HepG2 (cell line): ENCODE results near the gene DNAJC28. TPM values are rescaled to one million over a fixed set of nuclear protein-coding genes. Genes with fewer than 3 reads are reported as not detected.

Experiments used
- ATAC-seq: fragments of 200-7000 bp; cut with Tn5 transposase; 3 replicates; pipeline ENCODE4 v1.9.1; 2020; ENCODE audit warnings: mild to moderate bottlenecking, moderate library complexity
- BruUV-seq: library from RNA; stranded (reverse); fragments of 400-500 nt; replicated peaks from 2 replicates; lab custom pipeline; 2021; lab: Mats Ljungman, UMichigan
- CTCF ChIA-PET: fragments of 300-600 bp; formaldehyde crosslinking; extraction: SDS; loops from one replicate; lab custom pipeline; 2021; ENCODE audit warnings: low total read pairs, inconsistent platforms, low intra/inter-chr PET ratio; lab: Yijun Ruan, JAX
- POLR2A ChIA-PET: fragments of 350-600 bp; sonication (Branson Sonifier 250); formaldehyde crosslinking; loops from one replicate; lab custom pipeline; 2020; ENCODE audit warnings: antibody characterized with exemption, inconsistent platforms; lab: Yijun Ruan, JAX
- DNase-seq: peaks from one replicate; pipeline ENCODE4 v3.0.0-alpha.2; 2015; ENCODE audit warnings: low spot score
- FAIRE-seq: peaks from 3 replicates; lab custom pipeline; 2011; peaks lifted over from hg19 to GRCh38; lab: Jason Lieb, UNC
- H2AFZ ChIP-seq: one replicate; pipeline ENCODE4 v1.6.1; 2011; ENCODE audit warnings: low read length, inconsistent platforms
- H3K27ac ChIP-seq: fragments of 300-600 bp; 3 replicates; pipeline ENCODE4 v1.8.0; 2011; ENCODE audit warnings: mixed run types, mild to moderate bottlenecking, mixed read lengths, low read length, inconsistent platforms; ENCODE audit not compliant: insufficient read depth; ENCODE audit errors: extremely low read length
- H3K27me3 ChIP-seq, 2 experiments: fragments of 200-600 bp in 1 of 2; 2 replicates in 1 of 2; 3 replicates in 1 of 2; pipeline versions ENCODE4 v1.6.0 to v1.8.0; 2011; ENCODE audit warnings: low read length in 2 of 2, mild to moderate bottlenecking in 2 of 2, moderate library complexity in 2 of 2, inconsistent platforms in 1 of 2; ENCODE audit not compliant: insufficient read depth in 2 of 2, control insufficient read depth in 1 of 2
- H3K36me3 ChIP-seq, 2 experiments: fragments of 200-600 bp in 1 of 2; replicated peaks in 1 of 2; 2 replicates in 1 of 2; 3 replicates in 1 of 2; pipeline versions ENCODE4 v1.5.1 to v1.8.0; 2011; ENCODE audit warnings: low read length in 2 of 2, inconsistent platforms in 1 of 2; ENCODE audit not compliant: insufficient read depth in 2 of 2, control insufficient read depth in 1 of 2
- H3K4me1 ChIP-seq: 2 replicates; pipeline ENCODE4 v1.5.1; 2012; ENCODE audit warnings: low read length, inconsistent platforms; ENCODE audit not compliant: insufficient read depth
- H3K4me2 ChIP-seq: 2 replicates; pipeline ENCODE4 v1.6.0; 2011; ENCODE audit warnings: low read depth, low read length, inconsistent platforms
- H3K4me3 ChIP-seq, 3 experiments: fragments of 200-600 bp in 1 of 3; sonication (generic), shearing (Covaris generic) in 1 of 3; replicated peaks in 1 of 3; 2 replicates each; pipeline ENCODE4 v1.5.1; 2011 to 2016; ENCODE audit warnings: low read length in 3 of 3, inconsistent platforms in 2 of 3, low read depth in 2 of 3, mild to moderate bottlenecking in 2 of 3, control low read depth in 1 of 3, mixed read lengths in 1 of 3; ENCODE audit not compliant: insufficient read depth in 1 of 3
- H3K79me2 ChIP-seq: one replicate; pipeline ENCODE4 v1.6.1; 2011; ENCODE audit warnings: low read length, inconsistent platforms; ENCODE audit not compliant: insufficient read depth
- H3K9ac ChIP-seq: 2 replicates; pipeline ENCODE4 v1.6.0; 2011; ENCODE audit warnings: mild to moderate bottlenecking, low read depth, low read length, inconsistent platforms; ENCODE audit not compliant: insufficient read depth
- H3K9me3 ChIP-seq: 2 replicates; pipeline ENCODE4 v1.5.1; 2012; ENCODE audit warnings: mild to moderate bottlenecking, low read length
- H4K20me1 ChIP-seq: 2 replicates; pipeline ENCODE4 v1.6.0; 2011; ENCODE audit warnings: inconsistent platforms, mild to moderate bottlenecking, low read length, moderate library complexity; ENCODE audit not compliant: insufficient read depth
- ARID2 ChIP-seq: sonication (generic); formaldehyde crosslinking; IDR thresholded peaks from 2 replicates; pipeline ENCODE4 v1.8.1; 2022; ENCODE audit warnings: mild to moderate bottlenecking, missing genetic modification reagents, borderline replicate concordance
- GABPB1 ChIP-seq: IDR thresholded peaks from 2 replicates; pipeline ENCODE4 v1.6.1; 2016; ENCODE audit warnings: mild to moderate bottlenecking, missing genetic modification reagents, moderate library complexity, missing compliant biosample characterization
- IKZF1 ChIP-seq: fragments of 450-650 bp; IDR thresholded peaks from 2 replicates; pipeline ENCODE4 v1.7.1; 2016
- MIER3 ChIP-seq: IDR thresholded peaks from 2 replicates; pipeline ENCODE4 v1.6.1; 2016; ENCODE audit warnings: missing compliant biosample characterization, borderline replicate concordance
- MYPOP ChIP-seq: sonication (generic); formaldehyde crosslinking; IDR thresholded peaks from 2 replicates; pipeline ENCODE4 v1.8.1; 2023; ENCODE audit warnings: mild to moderate bottlenecking, moderate library complexity, missing genetic modification reagents
- SOX13 ChIP-seq, 3 experiments: fragments of 450-650 bp in 1 of 3; sonication (generic) in 1 of 3; formaldehyde crosslinking in 1 of 3; IDR thresholded peaks in 2 of 3; conservative IDR thresholded peaks in 1 of 3; 2 replicates each; pipeline versions ENCODE4 v1.5.0 to v1.6.1; 2016 to 2020; ENCODE audit warnings: antibody characterized with exemption in 1 of 3, mild to moderate bottlenecking in 1 of 3, missing compliant biosample characterization in 1 of 3, missing genetic modification reagents in 1 of 3, moderate library complexity in 1 of 3
- ZBTB46 ChIP-seq: sonication (generic); formaldehyde crosslinking; IDR thresholded peaks from 2 replicates; pipeline ENCODE4 v1.4.0; 2020; ENCODE audit warnings: mild to moderate bottlenecking, missing genetic modification reagents, borderline replicate concordance
- ZNF264 ChIP-seq: sonication (generic); formaldehyde crosslinking; IDR thresholded peaks from 2 replicates; pipeline ENCODE4 v1.4.0; 2020; ENCODE audit warnings: missing genetic modification reagents
- ZNF503 ChIP-seq: sonication (generic); formaldehyde crosslinking; IDR thresholded peaks from 2 replicates; pipeline ENCODE4 v1.4.0; 2020; ENCODE audit warnings: missing genetic modification reagents
- ZNF775 ChIP-seq: sonication (generic); formaldehyde crosslinking; IDR thresholded peaks from 2 replicates; pipeline ENCODE4 v1.4.0; 2020; ENCODE audit warnings: missing genetic modification reagents, mild to moderate bottlenecking, moderate library complexity, borderline replicate concordance
- WGBS: methylation state at CpG from one replicate; pipeline ENCODE4 v1.1.6; 2017; ENCODE audit warnings: low lambda C conversion rate; 5-methylcytosine and 5-hydroxymethylcytosine counted together
- in situ Hi-C: cut with HindIII; loops from 2 replicates; pipeline ENCODE4 v1.10.0; 2017; ENCODE audit warnings: low pct_unique_long_range_greater_than_20kb; ENCODE audit not compliant: extremely low pct_ligation_motif_present
- intact Hi-C: fragments of 100-400 bp; cut with micrococcal nuclease; formaldehyde crosslinking; loops from one replicate; pipeline ENCODE4 v1.10.0; 2022; ENCODE audit not compliant: unreplicated experiment
- polyA plus RNA-seq, 8 experiments: library from polyadenylated mRNA; depleted of rRNA in 3 of 8; stranded (reverse) in 7 of 8; unstranded in 1 of 8; fragments of >200 nt; fragmentation: Illumina TruSeq in 4 of 8; extraction: Trizol in 4 of 8; gene quantifications; 2 replicates each; pipeline versions ENCODE4 v1.2.1 to v1.2.3, GENCODE V29; 2011 to 2016; ENCODE audit warnings: low read depth in 4 of 8, missing spikeins in 1 of 8, mixed read lengths in 1 of 8; ENCODE audit not compliant: insufficient read depth in 1 of 8
- total RNA-seq, 5 experiments: library from RNA; depleted of rRNA; stranded (reverse); fragments of >200 nt; fragmentation: Illumina TruSeq; extraction: Trizol; gene quantifications; 2 replicates each; pipeline ENCODE4 v1.2.3, GENCODE V29; 2016; ENCODE audit warnings: low read depth in 1 of 5

Gene DNAJC28
- total and polyA plus RNA-seq, 2 of the 13 experiments (the other 11 are each of a cell fraction or from before 2014, with no cell fraction given), result 1.5 to 3.3 TPM

GRCh38 chr21:33505833-33506232, 14.3 kb upstream of the DNAJC28 start:
- intact Hi-C loops (no loop called here), in situ Hi-C loops (no loop called here)
- Histone ChIP-seq H3K4me1 (no peaks in the 10 kb centered on the region), H3K27me3 (no peaks in the 10 kb centered on the region), H2AFZ (no peak overlapping the region), H3K9ac (no peak overlapping the region), H4K20me1 (no peaks in the 10 kb centered on the region), H3K9me3 (no peaks in the 10 kb centered on the region), H3K79me2 (no peaks in the 10 kb centered on the region), H3K4me3 (no peak overlapping the region), H3K4me2 (no peak overlapping the region), H3K27ac (no peak overlapping the region), H3K36me3 (peaks cover 4 to 61% of the 10 kb centered on the region in 2 experiments)
- TF ChIP-seq MIER3, result no peak
- no peak for TF ChIP-seq SOX13 (IDR thresholded peaks at IDR 0.05)
- no peak for TF ChIP-seq SOX13 (CRISPR knock-in tag; conservative IDR thresholded peaks at IDR 0.05 in 1 of 2, IDR thresholded peaks at IDR 0.05 in 1 of 2)
- no peak for TF ChIP-seq ZNF775 (CRISPR knock-in tag)
- no peak for TF ChIP-seq ZNF264 (CRISPR knock-in tag)
- TF ChIP-seq ARID2 (CRISPR knock-in tag), result no peak
- TF ChIP-seq MYPOP, result no peak
- no peak for TF ChIP-seq ZBTB46 (CRISPR knock-in tag)
- no peak for TF ChIP-seq GABPB1 (CRISPR knock-in tag)
- TF ChIP-seq ZNF503 (CRISPR knock-in tag), result no peak
- no peak for TF ChIP-seq IKZF1
- FAIRE-seq (no peak), DNase-seq (no peak), ATAC-seq (no peak)
- no TSS peak for BruUV-seq
- CTCF ChIA-PET, result no interaction called here
- POLR2A ChIA-PET, result no interaction called here
- 97% methylated on average over 8 of the region's 8 CpGs for WGBS
